T-helper 2 cell treated with Interferon-gamma antibody and Interleukin-4, amounts not matched to agents 5 μg/mL and 100 μg/mL, for 36 hours (primary cell): ENCODE measurements around the gene RASL11A.
"Not testable (repeated sequence)": the region's sequence is repeated elsewhere in the genome, so short reads cannot be mapped to it uniquely, and the experiment has no call there.

Experiments
- DNase-seq: peaks from one replicate; pipeline ENCODE4 v3.0.0; 2021; ENCODE audit warnings: low spot score
- H3K27ac Mint-ChIP-seq: one replicate; pipeline ENCODE4 v1.8.0; 2021; ENCODE audit warnings: mild to moderate bottlenecking, mixed read lengths
- H3K27me3 Mint-ChIP-seq: one replicate; pipeline ENCODE4 v1.8.0; 2021; ENCODE audit warnings: low read depth, mixed read lengths
- H3K36me3 Mint-ChIP-seq: one replicate; pipeline ENCODE4 v1.8.0; 2021; ENCODE audit warnings: low read depth, mixed read lengths
- H3K4me1 Mint-ChIP-seq: one replicate; pipeline ENCODE4 v1.8.0; 2021; ENCODE audit warnings: low read depth, mixed read lengths
- H3K4me3 Mint-ChIP-seq: one replicate; pipeline ENCODE4 v1.8.0; 2022; ENCODE audit warnings: mild to moderate bottlenecking, moderate library complexity, mixed read lengths
- H3K9me3 Mint-ChIP-seq: one replicate; pipeline ENCODE4 v1.8.0; 2021; ENCODE audit warnings: mixed read lengths

The RASL11A gene

GRCh38 chr13:27321468-27322431 is 51.1 kb downstream of the RASL11A start:
- Mint-ChIP-seq H3K4me1 (no peaks in the 10 kb centered on the region), H3K9me3 (no peaks in the 10 kb centered on the region), H3K36me3 (no peaks in the 10 kb centered on the region), H3K4me3 (no peak overlapping the region), H3K27ac (no peak overlapping the region), H3K27me3 (peaks cover 10% of the 10 kb centered on the region)
- no peak for DNase-seq

- not testable (repeated sequence) for DNase-seq, H3K27me3 Mint-ChIP-seq, H3K36me3 Mint-ChIP-seq, H3K27ac Mint-ChIP-seq, H3K9me3 Mint-ChIP-seq, H3K4me3 Mint-ChIP-seq, H3K4me1 Mint-ChIP-seq
Measured at GRCh38 chr13:27322443-27322842, 51.8 kb downstream of the RASL11A start.
